ENCODE data around the gene ZNF813.
"Not testable (repeated sequence)": the region's sequence is repeated elsewhere in the genome, so short reads cannot be mapped to it uniquely, and the experiment has no call there.

The ZNF813 gene

GRCh38 chr19:53467485-53468262 is at the start of gene ZNF813:
TSS of gene ZNF813 (plus strand) at chr19:53467733. CDS start at chr19:53483823, 16,090 bp downstream.
- peak within 1 kb of the TSS; percentile 89 for H3K4me3 ChIP-seq (ENCODE audit: control insufficient read depth, low read depth, low read length)
- TF ChIP-seq CTCF (IDR thresholded peaks at IDR 0.05; ENCODE audit: control insufficient read depth, insufficient read depth, low read depth, low read length, missing control alignments), result no peak
- peak; percentile 31 for DNase-seq (ENCODE audit: low read depth)

GRCh38 chr19:53420520-53421315 is 46.8 kb upstream of the ZNF813 start:
- DNase-seq (ENCODE audit: low read depth); H3K4me3 ChIP-seq (ENCODE audit: control insufficient read depth, low read depth, low read length): not testable (repeated sequence)

- no peak for TF ChIP-seq CTCF (IDR thresholded peaks at IDR 0.05; ENCODE audit: control insufficient read depth, insufficient read depth, low read depth, low read length, missing control alignments)
- no peak for DNase-seq (ENCODE audit: low read depth)
- no peak overlapping the region for H3K4me3 ChIP-seq (ENCODE audit: control insufficient read depth, low read depth, low read length)
Measured at GRCh38 chr19:53422551-53422950, 45.0 kb upstream of the ZNF813 start.

GRCh38 chr19:53423074-53423473 is 44.5 kb upstream of the ZNF813 start:
- DNase-seq (ENCODE audit: low read depth), result not testable (repeated sequence)

GRCh38 chr19:53423680-53424079 is 43.9 kb upstream of the ZNF813 start:
- DNase-seq (ENCODE audit: low read depth); H3K4me3 ChIP-seq (ENCODE audit: control insufficient read depth, low read depth, low read length): not testable (repeated sequence)

More at GRCh38 chr19:53423074-53423473, 44.5 kb upstream of the ZNF813 start:
- not testable (repeated sequence) for H3K4me3 ChIP-seq (ENCODE audit: control insufficient read depth, low read depth, low read length)

- peak; percentile 28 for DNase-seq (ENCODE audit: low read depth)
Measured at GRCh38 chr19:53424968-53425597, 42.5 kb upstream of the ZNF813 start.

GRCh38 chr19:53431399-53432087 is 36.0 kb upstream of the ZNF813 start, which contains the start of gene ZNF761:
TSS of gene ZNF761 (plus strand) at chr19:53431984. CDS start at chr19:53447269, 15,285 bp downstream.
- DNase-seq (ENCODE audit: low read depth), result peak; percentile 44
- TF ChIP-seq CTCF (IDR thresholded peaks at IDR 0.05; ENCODE audit: control insufficient read depth, insufficient read depth, low read depth, low read length, missing control alignments), result peak; percentile 50

More at GRCh38 chr19:53424968-53425597, 42.5 kb upstream of the ZNF813 start:
- peak; percentile 85 for TF ChIP-seq CTCF (IDR thresholded peaks at IDR 0.05; ENCODE audit: control insufficient read depth, insufficient read depth, low read depth, low read length, missing control alignments)
- H3K4me3 ChIP-seq (ENCODE audit: control insufficient read depth, low read depth, low read length), result no peak overlapping the region

More at GRCh38 chr19:53431399-53432087, 36.0 kb upstream of the ZNF813 start, which contains the start of gene ZNF761:
- peak within 1 kb of the TSS; percentile 85 for H3K4me3 ChIP-seq (ENCODE audit: control insufficient read depth, low read depth, low read length)

Measured in AG09309 (cell line).